GM18870 (cell line): ENCODE measurements around the gene SASH3.

Experiments used
- ATAC-seq: cut with Tn5 transposase; IDR thresholded peaks from one replicate; pipeline ENCODE4 v1.9.1; 2021; ENCODE audit warnings: moderate library complexity; ENCODE audit not compliant: unreplicated experiment

Gene SASH3

GRCh38 chrX:129781680-129782495 is 2.1 kb downstream of the SASH3 start:
- ATAC-seq = no peak

GRCh38 chrX:129782706-129783105 is 3.0 kb downstream of the SASH3 start:
- no peak for ATAC-seq

- no peak for ATAC-seq
Observed at GRCh38 chrX:129783291-129783713, 3.6 kb downstream of the SASH3 start.

- ATAC-seq = no peak
Observed at GRCh38 chrX:129784371-129784770, 4.6 kb downstream of the SASH3 start.

- ATAC-seq = no peak
Observed at GRCh38 chrX:129785160-129785947, 5.6 kb downstream of the SASH3 start.

- ATAC-seq = peak; percentile 86
Observed at GRCh38 chrX:129786210-129786651, 6.5 kb downstream of the SASH3 start.

GRCh38 chrX:129787336-129788055 is 7.7 kb downstream of the SASH3 start:
- no peak for ATAC-seq

GRCh38 chrX:129788527-129788926 is 8.8 kb downstream of the SASH3 start:
- ATAC-seq = no peak

- no peak for ATAC-seq
Observed at GRCh38 chrX:129790146-129790545, 10.4 kb downstream of the SASH3 start.

GRCh38 chrX:129790808-129791207 is 11.1 kb downstream of the SASH3 start:
- no peak for ATAC-seq

- no peak for ATAC-seq
Observed at GRCh38 chrX:129791336-129791735, 11.6 kb downstream of the SASH3 start.

- ATAC-seq = no peak
Observed at GRCh38 chrX:129791961-129792570, 12.3 kb downstream of the SASH3 start.

GRCh38 chrX:129792586-129793291 is 13.0 kb downstream of the SASH3 start:
- no peak for ATAC-seq

GRCh38 chrX:129793604-129794191 is 13.9 kb downstream of the SASH3 start:
- no peak for ATAC-seq

- ATAC-seq = no peak
Observed at GRCh38 chrX:129795584-129795983, 15.8 kb downstream of the SASH3 start.

- ATAC-seq = no peak
Observed at GRCh38 chrX:129797251-129797906, 17.6 kb downstream of the SASH3 start.

GRCh38 chrX:129798456-129798855 is 18.7 kb downstream of the SASH3 start:
- ATAC-seq = no peak

- ATAC-seq = no peak
Observed at GRCh38 chrX:129798888-129799287, 19.1 kb downstream of the SASH3 start.

- no peak for ATAC-seq
Observed at GRCh38 chrX:129800186-129800585, 20.4 kb downstream of the SASH3 start.
